Prostate gland (tissue), 2 donors: ENCODE data around the gene RIMS3.

ENCODE experiments used
- POLR2AphosphoS5 ChIP-seq: sonication (generic); formaldehyde crosslinking; IDR thresholded peaks from one replicate; pipeline ENCODE4 v1.6.1; 2017; ENCODE audit warnings: antibody characterized with exemption
- TF ChIP-seq, protein P1 (sequence below), 4 experiments: fragments of 200-600 bp in 2 of 4; fragments of 450-650 bp in 2 of 4; sonication (generic) in 2 of 4; IDR thresholded peaks; 1 replicate in 3 of 4; 2 replicates in 1 of 4; pipeline ENCODE4 v1.5.1; 2016 to 2019; ENCODE audit warnings: antibody characterized with exemption in 4 of 4, mild to moderate bottlenecking in 2 of 4, moderate library complexity in 2 of 4

DNA sequence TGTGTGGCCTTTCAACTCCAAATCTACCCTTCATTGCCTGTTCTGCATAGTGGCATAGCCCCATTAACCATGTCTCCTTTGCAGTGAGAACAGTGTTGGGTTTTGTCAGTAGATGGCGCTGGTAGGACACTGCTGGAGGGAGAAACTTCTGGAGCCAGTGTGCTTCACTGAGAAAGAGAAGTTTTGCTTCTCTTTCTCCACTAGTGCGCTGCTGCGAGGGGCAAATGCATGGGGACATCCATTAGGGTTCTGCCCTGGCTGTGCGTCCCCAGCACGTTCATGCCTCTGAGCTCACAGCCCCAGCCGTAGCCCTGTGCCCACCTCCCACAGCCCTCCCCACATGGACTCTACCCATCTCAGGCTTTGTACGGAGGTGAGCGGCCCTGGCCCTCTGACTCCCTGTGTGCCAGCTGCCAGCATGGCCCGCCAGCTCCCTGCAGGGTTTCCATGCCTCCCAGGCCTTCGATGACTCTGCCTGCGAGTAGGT is 53.1 kb downstream of the RIMS3 start:
- TF ChIP-seq, protein P1, sequence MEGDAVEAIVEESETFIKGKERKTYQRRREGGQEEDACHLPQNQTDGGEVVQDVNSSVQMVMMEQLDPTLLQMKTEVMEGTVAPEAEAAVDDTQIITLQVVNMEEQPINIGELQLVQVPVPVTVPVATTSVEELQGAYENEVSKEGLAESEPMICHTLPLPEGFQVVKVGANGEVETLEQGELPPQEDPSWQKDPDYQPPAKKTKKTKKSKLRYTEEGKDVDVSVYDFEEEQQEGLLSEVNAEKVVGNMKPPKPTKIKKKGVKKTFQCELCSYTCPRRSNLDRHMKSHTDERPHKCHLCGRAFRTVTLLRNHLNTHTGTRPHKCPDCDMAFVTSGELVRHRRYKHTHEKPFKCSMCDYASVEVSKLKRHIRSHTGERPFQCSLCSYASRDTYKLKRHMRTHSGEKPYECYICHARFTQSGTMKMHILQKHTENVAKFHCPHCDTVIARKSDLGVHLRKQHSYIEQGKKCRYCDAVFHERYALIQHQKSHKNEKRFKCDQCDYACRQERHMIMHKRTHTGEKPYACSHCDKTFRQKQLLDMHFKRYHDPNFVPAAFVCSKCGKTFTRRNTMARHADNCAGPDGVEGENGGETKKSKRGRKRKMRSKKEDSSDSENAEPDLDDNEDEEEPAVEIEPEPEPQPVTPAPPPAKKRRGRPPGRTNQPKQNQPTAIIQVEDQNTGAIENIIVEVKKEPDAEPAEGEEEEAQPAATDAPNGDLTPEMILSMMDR (IDR thresholded peaks at IDR 0.05): peak in 3 of 4 experiments; percentile 51 to 73 (median 68)
- no peak for TF ChIP-seq POLR2AphosphoS5
